ENCODE measurements around the gene RBM33. TPM values are rescaled to one million over a fixed set of nuclear protein-coding genes. Genes with fewer than 3 reads are reported as not detected.

Gene RBM33
- total RNA-seq, 4 donors from 2014 or later = 20.6 to 85.1 (median 38.4) TPM

GRCh38 chr7:155809947-155810769, 165.7 kb downstream of the RBM33 start:
- Histone ChIP-seq H3K9me3 (no peaks in the 10 kb centered on the region), H3K27ac (no peak overlapping the region), H3K36me3 (no peaks in the 10 kb centered on the region), H3K27me3 (peaks cover 6 to 52% of the 10 kb centered on the region in 2 donors), H3K4me1 (peaks cover 0 to 38% of the 10 kb centered on the region in 2 donors), H3K4me3 (no peak overlapping the region)
- TF ChIP-seq, protein P1, sequence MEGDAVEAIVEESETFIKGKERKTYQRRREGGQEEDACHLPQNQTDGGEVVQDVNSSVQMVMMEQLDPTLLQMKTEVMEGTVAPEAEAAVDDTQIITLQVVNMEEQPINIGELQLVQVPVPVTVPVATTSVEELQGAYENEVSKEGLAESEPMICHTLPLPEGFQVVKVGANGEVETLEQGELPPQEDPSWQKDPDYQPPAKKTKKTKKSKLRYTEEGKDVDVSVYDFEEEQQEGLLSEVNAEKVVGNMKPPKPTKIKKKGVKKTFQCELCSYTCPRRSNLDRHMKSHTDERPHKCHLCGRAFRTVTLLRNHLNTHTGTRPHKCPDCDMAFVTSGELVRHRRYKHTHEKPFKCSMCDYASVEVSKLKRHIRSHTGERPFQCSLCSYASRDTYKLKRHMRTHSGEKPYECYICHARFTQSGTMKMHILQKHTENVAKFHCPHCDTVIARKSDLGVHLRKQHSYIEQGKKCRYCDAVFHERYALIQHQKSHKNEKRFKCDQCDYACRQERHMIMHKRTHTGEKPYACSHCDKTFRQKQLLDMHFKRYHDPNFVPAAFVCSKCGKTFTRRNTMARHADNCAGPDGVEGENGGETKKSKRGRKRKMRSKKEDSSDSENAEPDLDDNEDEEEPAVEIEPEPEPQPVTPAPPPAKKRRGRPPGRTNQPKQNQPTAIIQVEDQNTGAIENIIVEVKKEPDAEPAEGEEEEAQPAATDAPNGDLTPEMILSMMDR (IDR thresholded peaks at IDR 0.05) = no peak
- TF ChIP-seq POLR2A (IDR thresholded peaks at IDR 0.05) = no peak
- intact Hi-C loops (cut with DNase I; ENCODE audit: low total_unique reads) = no loop called here
- DNase-seq = no peak

DNA sequence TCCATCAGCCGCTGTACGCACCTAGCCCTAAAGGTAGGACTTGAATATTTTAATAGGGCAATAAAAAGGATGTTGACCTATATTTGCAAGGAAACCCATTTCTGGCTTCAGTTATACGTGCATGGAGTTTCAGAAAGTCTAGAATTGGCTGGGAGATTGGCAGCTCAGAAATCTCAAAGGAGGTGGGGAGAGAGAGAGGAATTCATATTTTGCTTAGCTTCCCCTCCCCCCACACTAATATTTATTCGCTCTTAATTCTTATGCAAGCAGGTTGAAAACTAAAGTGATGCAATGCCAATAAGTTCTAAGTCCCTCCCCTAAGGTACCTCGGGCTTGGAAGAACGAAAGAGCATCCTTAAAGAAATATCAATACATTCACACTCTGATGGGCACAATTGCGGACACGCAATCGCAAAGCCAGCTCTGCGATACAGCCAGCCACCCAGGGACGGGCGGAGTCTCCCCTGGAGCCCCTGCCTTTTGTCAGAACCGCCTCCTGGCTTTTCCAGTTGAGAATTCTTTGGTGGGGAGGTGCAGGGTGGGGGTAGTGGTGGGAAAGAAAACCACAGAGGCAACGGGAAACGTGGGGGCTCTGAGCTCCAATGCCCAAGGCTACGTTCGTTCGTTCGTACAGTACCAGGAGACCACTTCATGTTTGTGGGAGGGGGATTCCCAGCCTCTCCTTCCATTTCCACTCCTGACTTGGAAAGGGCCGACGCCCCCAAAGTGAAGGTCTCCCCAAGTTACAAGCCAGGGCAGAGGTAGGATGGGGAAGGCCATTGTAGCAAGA, 166.5 kb downstream of the RBM33 start:
- no peak overlapping the region for H3K4me3 ChIP-seq
- H3K27me3 ChIP-seq = peaks cover 6 to 45% of the 10 kb centered on the region in 2 donors
- H3K36me3 ChIP-seq = no peaks in the 10 kb centered on the region
- TF ChIP-seq POLR2A (IDR thresholded peaks at IDR 0.05) = no peak
- TF ChIP-seq, protein P1 (IDR thresholded peaks at IDR 0.05) = no peak
- peaks cover 0 to 29% of the 10 kb centered on the region in 2 donors for H3K4me1 ChIP-seq
- no peak overlapping the region for H3K27ac ChIP-seq
- intact Hi-C loops (cut with DNase I; ENCODE audit: low total_unique reads) = no loop called here
- no peaks in the 10 kb centered on the region for H3K9me3 ChIP-seq
- no peak for DNase-seq

DNA sequence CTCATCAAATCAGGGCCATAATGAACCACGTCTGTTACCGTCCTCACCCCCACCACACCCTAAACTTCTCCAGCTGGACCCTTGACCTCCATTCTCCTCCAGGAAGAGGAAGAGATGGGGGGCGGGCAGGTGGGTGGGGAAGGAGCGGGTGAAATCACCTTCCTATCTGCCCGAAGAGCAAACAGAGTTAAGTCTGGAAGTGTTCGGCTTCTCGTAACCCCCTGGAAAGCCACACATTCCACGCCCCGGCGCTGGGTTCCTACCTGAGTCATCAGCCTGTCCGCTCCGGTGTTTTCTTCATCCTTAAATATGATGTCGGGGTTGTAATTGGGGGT, 167.1 kb downstream of the RBM33 start:
- Histone ChIP-seq H3K4me1 (peaks cover 0 to 26% of the 10 kb centered on the region in 2 donors), H3K27ac (no peak overlapping the region), H3K4me3 (no peak overlapping the region), H3K9me3 (no peaks in the 10 kb centered on the region), H3K27me3 (peaks cover 6 to 44% of the 10 kb centered on the region in 2 donors), H3K36me3 (no peaks in the 10 kb centered on the region)
- TF ChIP-seq, protein P1 (IDR thresholded peaks at IDR 0.05) = no peak
- no peak for TF ChIP-seq POLR2A (IDR thresholded peaks at IDR 0.05)
- no peak for DNase-seq
- intact Hi-C loops (cut with DNase I; ENCODE audit: low total_unique reads) = no loop called here

DNA sequence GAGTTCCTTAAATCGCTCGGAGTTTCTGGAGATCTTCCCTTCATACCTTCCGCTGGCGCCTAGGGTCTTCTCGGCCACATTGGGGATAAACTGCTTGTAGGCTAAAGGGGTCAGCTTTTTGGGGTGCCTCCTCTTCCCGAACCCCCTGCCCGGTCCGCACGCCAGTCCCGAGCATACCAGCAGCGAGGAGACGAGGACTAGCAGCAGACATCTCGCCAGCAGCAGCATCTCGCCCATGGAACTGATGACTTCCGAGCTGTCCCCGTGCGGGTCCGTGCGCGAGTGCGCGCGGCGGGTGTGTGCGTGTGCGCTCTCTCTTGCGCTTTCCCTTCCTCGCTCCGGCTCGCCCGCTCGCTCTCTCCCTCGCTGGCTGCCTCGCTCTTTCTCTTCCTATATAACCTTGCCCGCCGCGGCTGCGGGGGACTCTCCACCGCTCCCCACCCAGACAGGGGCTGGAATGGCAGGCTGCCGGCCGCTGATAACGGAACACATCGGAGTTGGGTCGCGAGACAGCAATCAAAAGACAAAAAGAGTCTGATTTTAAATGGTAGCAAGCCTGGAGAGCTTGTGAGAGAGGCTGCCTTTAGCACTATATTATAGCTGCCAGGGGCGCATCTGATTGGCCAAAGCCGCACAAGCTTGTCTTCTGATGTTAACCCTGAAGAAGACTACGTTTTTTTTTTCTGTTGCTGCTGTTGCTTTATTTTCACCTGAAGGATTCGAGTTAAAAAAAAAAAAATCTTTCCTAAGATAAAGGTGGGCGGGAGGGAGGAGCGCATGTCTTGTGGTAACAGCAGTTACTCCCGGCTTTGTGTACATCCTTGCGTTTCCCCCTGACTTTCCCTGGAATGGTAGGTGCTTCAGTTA, 167.7 kb downstream of the RBM33 start, which contains the start of gene SHH:
SHH (minus strand) TSS at position 569 of the 867 bp plus-strand sequence; CDS start at position 228, 341 bp downstream.
- H3K4me3 ChIP-seq = no peak within 1 kb of the TSS
- no peaks in the 10 kb centered on the region for H3K36me3 ChIP-seq
- H3K27ac ChIP-seq = no peak within 1 kb of the TSS
- DNase-seq = no peak
- peaks cover 6 to 38% of the 10 kb centered on the region in 2 donors for H3K27me3 ChIP-seq
- TF ChIP-seq, protein P1 (IDR thresholded peaks at IDR 0.05) = no peak
- no peak for TF ChIP-seq POLR2A (IDR thresholded peaks at IDR 0.05)
- H3K4me1 ChIP-seq = peaks cover 0 to 26% of the 10 kb centered on the region in 2 donors
- H3K9me3 ChIP-seq = no peaks in the 10 kb centered on the region
- intact Hi-C loops (cut with DNase I; ENCODE audit: low total_unique reads) = no loop called here
